PC-9 (cell line): Measurements from ENCODE around the gene LINC00305. TPM values are rescaled to one million over a fixed set of nuclear protein-coding genes. Genes with fewer than 3 reads are reported as not detected.

ENCODE experiments used
- BruUV-seq: library from RNA; stranded (reverse); fragments of 400-500 nt; replicated peaks from 2 replicates; lab custom pipeline; 2021; lab: Mats Ljungman, UMichigan
- CTCF ChIA-PET: fragments of 300-600 bp; sonication (Branson Sonifier 250); formaldehyde crosslinking; loops from one replicate; lab custom pipeline; 2022; ENCODE audit warnings: antibody characterized with exemption; lab: Charles Lee
- POLR2A ChIA-PET: fragments of 300-600 bp; sonication (Branson Sonifier 250); formaldehyde crosslinking; loops from one replicate; lab custom pipeline; 2022; ENCODE audit warnings: antibody characterized with exemption; ENCODE audit not compliant: unreplicated experiment; lab: Charles Lee
- DNase-seq, 2 experiments: peaks; one replicate each; pipeline versions ENCODE4 v3.0.0 to v3.0.0-alpha.2; 2015 to 2022; ENCODE audit warnings: mixed read lengths in 1 of 2
- H2AFZ ChIP-seq: fragments of 200-600 bp; sonication (generic); 2 replicates; pipeline ENCODE4 v1.8.1; 2017; ENCODE audit warnings: antibody characterized with exemption
- H3F3A ChIP-seq: fragments of 200-600 bp; sonication (generic); 2 replicates; pipeline ENCODE4 v1.8.1; 2017; ENCODE audit warnings: antibody characterized with exemption, mild to moderate bottlenecking, low read depth; ENCODE audit not compliant: insufficient read depth
- H3K27ac ChIP-seq: fragments of 200-600 bp; sonication (generic); 2 replicates; pipeline ENCODE4 v1.6.1; 2016; ENCODE audit warnings: mixed run types
- H3K27me3 ChIP-seq: fragments of 200-600 bp; sonication (generic); 2 replicates; pipeline ENCODE4 v1.6.1; 2016; ENCODE audit warnings: low read depth, mixed run types; ENCODE audit not compliant: insufficient read depth
- H3K36me3 ChIP-seq: fragments of 200-600 bp; sonication (generic); 2 replicates; pipeline ENCODE4 v1.6.1; 2016; ENCODE audit warnings: low read depth, mixed run types
- H3K4me1 ChIP-seq: fragments of 200-600 bp; sonication (generic); replicated peaks from 2 replicates; pipeline ENCODE4 v1.6.1; 2016; ENCODE audit warnings: mixed run types; ENCODE audit not compliant: insufficient read depth
- H3K4me2 ChIP-seq: fragments of 200-600 bp; sonication (generic); 2 replicates; pipeline ENCODE4 v1.6.1; 2017; ENCODE audit warnings: mixed run types
- H3K4me3 ChIP-seq: fragments of 200-600 bp; sonication (generic); 2 replicates; pipeline ENCODE4 v1.6.1; 2016; ENCODE audit warnings: mixed run types
- H3K79me2 ChIP-seq: fragments of 200-600 bp; sonication (generic); 2 replicates; pipeline ENCODE4 v1.6.1; 2017; ENCODE audit warnings: low read depth, mixed run types
- H3K9me2 ChIP-seq: fragments of 200-600 bp; sonication (generic); 2 replicates; pipeline ENCODE4 v1.8.1; 2017; ENCODE audit warnings: mild to moderate bottlenecking; ENCODE audit not compliant: insufficient read depth
- H3K9me3 ChIP-seq: fragments of 200-600 bp; sonication (generic); 2 replicates; pipeline ENCODE4 v1.8.1; 2016; ENCODE audit warnings: low read depth; ENCODE audit not compliant: insufficient read depth
- H4K20me1 ChIP-seq: fragments of 200-600 bp; sonication (generic); 2 replicates; pipeline ENCODE4 v1.8.1; 2017; ENCODE audit not compliant: insufficient read depth
- CTCF ChIP-seq: fragments of 200-600 bp; sonication (generic); conservative IDR thresholded peaks from 2 replicates; pipeline ENCODE4 v1.6.1; 2017; ENCODE audit warnings: mixed run types, antibody characterized with exemption, mild to moderate bottlenecking, moderate library complexity
- EZH2 ChIP-seq: fragments of 200-600 bp; sonication (generic); IDR thresholded peaks from 2 replicates; pipeline ENCODE4 v1.8.0; 2017; ENCODE audit warnings: antibody characterized with exemption, low read depth
- intact Hi-C: fragments of 100-400 bp; cut with micrococcal nuclease; formaldehyde crosslinking; loops from one replicate; pipeline ENCODE4 v1.10.0; 2022; ENCODE audit not compliant: unreplicated experiment
- total RNA-seq: library from RNA; stranded (reverse); gene quantifications from 2 replicates; pipeline ENCODE4 v1.2.3, GENCODE V29; 2021

The LINC00305 gene
- total RNA-seq, 1 experiment from 2014 or later: not detected

- intact Hi-C loops: no loop called here
Observed at GRCh38 chr18:64073971-64074370, 74.9 kb downstream of the LINC00305 start.

GRCh38 chr18:64055019-64055418 lies 93.9 kb downstream of the LINC00305 start:
- no peak overlapping the region for H3K4me3 ChIP-seq

More at GRCh38 chr18:64073971-64074370, 74.9 kb downstream of the LINC00305 start:
- no peak overlapping the region for H3K4me2 ChIP-seq
- ChIA-PET POLR2A (no interaction called here), CTCF (no interaction called here)
- TF ChIP-seq EZH2: no peak
- TF ChIP-seq CTCF: no peak
- no peaks in the 10 kb centered on the region for H3K4me1 ChIP-seq
- no peak for DNase-seq
- no TSS peak for BruUV-seq
- no peaks in the 10 kb centered on the region for H3K9me2 ChIP-seq
- H3K27ac ChIP-seq: no peak overlapping the region
- no peaks in the 10 kb centered on the region for H3K36me3 ChIP-seq
- no peaks in the 10 kb centered on the region for H3K79me2 ChIP-seq
- no peaks in the 10 kb centered on the region for H3F3A ChIP-seq
- H3K9me3 ChIP-seq: no peaks in the 10 kb centered on the region
- H4K20me1 ChIP-seq: no peaks in the 10 kb centered on the region
- no peak overlapping the region for H3K4me3 ChIP-seq
- H2AFZ ChIP-seq: no peak overlapping the region
- H3K27me3 ChIP-seq: no peaks in the 10 kb centered on the region

GRCh38 chr18:64053246-64053645 lies 95.6 kb downstream of the LINC00305 start:
- CTCF ChIA-PET: no interaction called here
- TF ChIP-seq EZH2 (no peak), CTCF (no peak)

More at GRCh38 chr18:64055019-64055418, 93.9 kb downstream of the LINC00305 start:
- no peaks in the 10 kb centered on the region; the same call in 1 of the 2 replicates for H4K20me1 ChIP-seq
- no peak overlapping the region for H2AFZ ChIP-seq
- TF ChIP-seq CTCF: no peak
- no peak for TF ChIP-seq EZH2
- no TSS peak for BruUV-seq
- no peaks in the 10 kb centered on the region for H3K36me3 ChIP-seq
- H3K9me2 ChIP-seq: no peaks in the 10 kb centered on the region
- H3K9me3 ChIP-seq: no peaks in the 10 kb centered on the region
- no peaks in the 10 kb centered on the region for H3K27me3 ChIP-seq
- H3K4me2 ChIP-seq: no peak overlapping the region
- H3K27ac ChIP-seq: no peak overlapping the region
- ChIA-PET POLR2A (no interaction called here), CTCF (no interaction called here)
- DNase-seq: no peak
- no peaks in the 10 kb centered on the region for H3K4me1 ChIP-seq
- intact Hi-C loops: no loop called here
- H3F3A ChIP-seq: no peaks in the 10 kb centered on the region
- H3K79me2 ChIP-seq: no peaks in the 10 kb centered on the region

More at GRCh38 chr18:64053246-64053645, 95.6 kb downstream of the LINC00305 start:
- H3K27ac ChIP-seq: no peak overlapping the region
- H2AFZ ChIP-seq: no peak overlapping the region
- POLR2A ChIA-PET: no interaction called here
- H3K9me2 ChIP-seq: no peaks in the 10 kb centered on the region
- intact Hi-C loops: no loop called here
- no peaks in the 10 kb centered on the region for H3K36me3 ChIP-seq
- no peaks in the 10 kb centered on the region for H3K4me1 ChIP-seq
- H3K9me3 ChIP-seq: no peaks in the 10 kb centered on the region
- H3K79me2 ChIP-seq: no peaks in the 10 kb centered on the region
- no peaks in the 10 kb centered on the region for H3F3A ChIP-seq
- no TSS peak for BruUV-seq
- no peaks in the 10 kb centered on the region for H3K27me3 ChIP-seq
- DNase-seq: no peak
- H3K4me2 ChIP-seq: no peak overlapping the region
- H3K4me3 ChIP-seq: no peak overlapping the region
- no peaks in the 10 kb centered on the region; the same call in 1 of the 2 replicates for H4K20me1 ChIP-seq
